ENCODE results near the gene CERS5. TPM values are rescaled to one million over a fixed set of nuclear protein-coding genes. Genes with fewer than 3 reads are reported as not detected.

CERS5 gene
- total and polyA plus RNA-seq, 10 of the 15 experiments (the other 5 are each of a cell fraction or from before 2014, with no cell fraction given): 6.8 to 50.1 (median 31.8) TPM

GRCh38 chr12:50214018-50214417 lies 46.8 kb upstream of the CERS5 start:
- RAD21 ChIA-PET (ENCODE audit: unreplicated experiment): interaction anchor here (2.6 to 6.0 kb wide), 5 partner anchors 7 to 189 kb away, joined by 8 to 63 read pairs (median 20); no protein-coding TSS in a partner anchor

More at GRCh38 chr12:50214018-50214417, 46.8 kb upstream of the CERS5 start:
- SMC1A ChIA-PET (ENCODE audit: uncharacterized antibody, unreplicated experiment): interaction anchor here (2.5 to 7.2 kb wide), 3 partner anchors 8 to 40 kb away, joined by 15 to 94 read pairs (median 46); no protein-coding TSS in a partner anchor
- H3K4me3 ChIP-seq: peak overlapping the region; percentile 3; the same call in 1 of the 2 replicates
- no TSS peak for BruUV-seq (replicated peaks)
- peak overlapping the region; percentile 27; the same call in 1 of the 2 replicates for H3K4me2 ChIP-seq (ENCODE audit: control insufficient read depth, insufficient read depth)
- in situ Hi-C loops (cut with MboI) (no loop called here), intact Hi-C loops (cut with micrococcal nuclease; ENCODE audit: unreplicated experiment) (no loop called here)
- peaks cover 0 to 3% of the 10 kb centered on the region in 2 experiments; a peak in 2 of 4 replicates for H3K36me3 ChIP-seq (ENCODE audit: control insufficient read depth in 2 of 2, insufficient read depth in 2 of 2, low read length in 1 of 2)
- CTCF ChIA-PET: interaction anchor here (0.8 to 6.0 kb wide), 5 partner anchors 7 to 103 kb away, joined by 3 to 68 read pairs (median 19); partner anchors contain the start of gene COX14
- POLR2A ChIA-PET: interaction anchor here (0.6 to 6.6 kb wide), 3 partner anchors 7 to 511 kb away, joined by 3 to 54 read pairs (median 4); no protein-coding TSS in a partner anchor
- FAIRE-seq (no peak), ATAC-seq (no peak), DNase-seq (ENCODE audit: low read depth, low spot score) (no peak)
- H3K27me3 ChIP-seq (replicated peaks in 1 of 2; ENCODE audit: control insufficient read depth in 2 of 2, insufficient read depth in 2 of 2, low read length in 1 of 2): no peaks in the 10 kb centered on the region
- 39% methylated on average over 1 of the region's 1 CpG for WGBS (ENCODE audit: insufficient coverage, insufficient replicate concordance, low lambda C conversion rate, missing lambda C conversion rate)
- peaks cover 13% of the 10 kb centered on the region for H3K4me1 ChIP-seq (ENCODE audit: control insufficient read depth, insufficient read depth, low read length)
- no peak overlapping the region for H2AFZ ChIP-seq (ENCODE audit: control insufficient read depth, low read depth, low read length)
- H4K20me1 ChIP-seq (ENCODE audit: control insufficient read depth, insufficient read depth): no peaks in the 10 kb centered on the region
- TF ChIP-seq, protein P1, sequence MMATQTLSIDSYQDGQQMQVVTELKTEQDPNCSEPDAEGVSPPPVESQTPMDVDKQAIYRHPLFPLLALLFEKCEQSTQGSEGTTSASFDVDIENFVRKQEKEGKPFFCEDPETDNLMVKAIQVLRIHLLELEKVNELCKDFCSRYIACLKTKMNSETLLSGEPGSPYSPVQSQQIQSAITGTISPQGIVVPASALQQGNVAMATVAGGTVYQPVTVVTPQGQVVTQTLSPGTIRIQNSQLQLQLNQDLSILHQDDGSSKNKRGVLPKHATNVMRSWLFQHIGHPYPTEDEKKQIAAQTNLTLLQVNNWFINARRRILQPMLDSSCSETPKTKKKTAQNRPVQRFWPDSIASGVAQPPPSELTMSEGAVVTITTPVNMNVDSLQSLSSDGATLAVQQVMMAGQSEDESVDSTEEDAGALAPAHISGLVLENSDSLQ (IDR thresholded peaks at IDR 0.05): peak; percentile 25; the same call in 1 of the 2 replicates
- TF ChIP-seq, protein P2, sequence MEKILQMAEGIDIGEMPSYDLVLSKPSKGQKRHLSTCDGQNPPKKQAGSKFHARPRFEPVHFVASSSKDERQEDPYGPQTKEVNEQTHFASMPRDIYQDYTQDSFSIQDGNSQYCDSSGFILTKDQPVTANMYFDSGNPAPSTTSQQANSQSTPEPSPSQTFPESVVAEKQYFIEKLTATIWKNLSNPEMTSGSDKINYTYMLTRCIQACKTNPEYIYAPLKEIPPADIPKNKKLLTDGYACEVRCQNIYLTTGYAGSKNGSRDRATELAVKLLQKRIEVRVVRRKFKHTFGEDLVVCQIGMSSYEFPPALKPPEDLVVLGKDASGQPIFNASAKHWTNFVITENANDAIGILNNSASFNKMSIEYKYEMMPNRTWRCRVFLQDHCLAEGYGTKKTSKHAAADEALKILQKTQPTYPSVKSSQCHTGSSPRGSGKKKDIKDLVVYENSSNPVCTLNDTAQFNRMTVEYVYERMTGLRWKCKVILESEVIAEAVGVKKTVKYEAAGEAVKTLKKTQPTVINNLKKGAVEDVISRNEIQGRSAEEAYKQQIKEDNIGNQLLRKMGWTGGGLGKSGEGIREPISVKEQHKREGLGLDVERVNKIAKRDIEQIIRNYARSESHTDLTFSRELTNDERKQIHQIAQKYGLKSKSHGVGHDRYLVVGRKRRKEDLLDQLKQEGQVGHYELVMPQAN (conservative IDR thresholded peaks at IDR 0.05): no peak
- H3K9ac ChIP-seq (ENCODE audit: control insufficient read depth, insufficient read depth, low read length): no peak overlapping the region
- peaks cover 80% of the 10 kb centered on the region for H3K79me2 ChIP-seq (ENCODE audit: control insufficient read depth, insufficient read depth, low read length)
- H3K9me3 ChIP-seq (replicated peaks; ENCODE audit: control insufficient read depth, insufficient read depth, low read length): no peaks in the 10 kb centered on the region
- no peak overlapping the region for H3K27ac ChIP-seq (ENCODE audit: control insufficient read depth, insufficient read depth)
